MG63 (cell line): ENCODE data around the gene PGLYRP1. TPM values are rescaled to one million over a fixed set of nuclear protein-coding genes. Genes with fewer than 3 reads are reported as not detected.
A peak's percentile ranks its signal among the peaks of the same experiment; 100 is the strongest.

Experiments used
- DNase-seq: peaks from one replicate; pipeline ENCODE4 v3.0.0-alpha.2; 2020
- H3K27me3 ChIP-seq: fragments of 250-450 bp; sonication (Bioruptor Pico); 2 replicates; pipeline ENCODE4 v1.5.1; 2020; ENCODE audit warnings: mild to moderate bottlenecking, moderate library complexity
- H3K36me3 ChIP-seq: fragments of 250-450 bp; sonication (Bioruptor Pico); 2 replicates; pipeline ENCODE4 v1.5.1; 2020; ENCODE audit warnings: mild to moderate bottlenecking, moderate library complexity
- H3K4me3 ChIP-seq: fragments of 250-450 bp; sonication (Bioruptor Pico); 2 replicates; pipeline ENCODE4 v1.5.1; 2020; ENCODE audit warnings: mild to moderate bottlenecking, moderate library complexity
- H3K9me3 ChIP-seq: fragments of 250-450 bp; sonication (Bioruptor Pico); 2 replicates; pipeline ENCODE4 v1.5.1; 2020; ENCODE audit warnings: mild to moderate bottlenecking, moderate library complexity
- total RNA-seq: library from RNA; depleted of rRNA; stranded (reverse); fragments of >200 nt; shearing (Covaris generic); gene quantifications from 2 replicates; pipeline ENCODE4 v1.2.3, GENCODE V29; 2014; ENCODE audit warnings: low replicate concordance

Gene PGLYRP1
- total RNA-seq, 1 experiment from 2014 or later, result not detected

DNA sequence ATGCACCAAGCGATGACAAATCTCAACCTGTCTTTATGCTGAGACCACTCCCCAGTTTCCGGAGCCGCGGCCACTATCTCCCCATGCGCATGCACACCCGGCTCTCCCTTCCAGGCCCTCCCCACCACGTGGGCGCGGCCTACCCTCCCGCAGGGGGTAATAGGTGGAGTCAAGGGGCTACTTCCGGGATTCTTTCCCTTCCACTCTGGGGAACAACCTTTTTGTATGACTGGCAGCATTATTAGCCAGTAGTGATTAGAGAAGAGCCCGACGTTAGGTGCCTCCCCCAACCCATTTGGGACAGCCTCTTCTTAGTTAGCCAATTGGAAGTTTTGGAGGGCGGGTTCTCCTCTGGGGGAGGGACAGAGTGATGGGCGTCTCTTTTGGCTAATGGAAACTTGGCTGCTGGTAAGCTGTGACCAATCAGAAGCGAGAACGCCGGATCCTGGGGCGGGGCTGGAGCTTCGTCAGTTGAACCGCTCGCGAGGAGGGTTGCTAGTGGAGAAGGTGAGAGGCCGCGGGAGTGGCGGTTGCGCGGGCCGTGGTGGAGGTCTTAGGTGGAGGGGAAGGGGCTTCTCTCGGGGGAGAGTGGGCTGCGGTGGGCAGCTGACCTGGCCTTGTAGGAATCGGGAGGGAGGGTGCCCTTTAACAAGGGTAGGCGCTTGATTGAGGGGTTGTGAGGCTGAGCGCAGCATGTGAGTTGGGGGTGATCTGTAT, 27.7 kb downstream of the PGLYRP1 start, which contains the start of gene CCDC61:
TSS of gene CCDC61 (plus strand) at position 470 of the 717 bp plus-strand sequence. CDS start 7,552 bp downstream, outside the sequence.
- Histone ChIP-seq H3K9me3 (no peaks in the 10 kb centered on the region), H3K36me3 (no peaks in the 10 kb centered on the region), H3K4me3 (peak within 1 kb of the TSS; percentile 79), H3K27me3 (no peaks in the 10 kb centered on the region; the same call in 1 of the 2 replicates)
- DNase-seq, result peak; percentile 95

GRCh38 chr19:45994456-45994997, 28.3 kb downstream of the PGLYRP1 start:
- DNase-seq, result peak; percentile 30
- Histone ChIP-seq H3K4me3 (peak overlapping the region; percentile 79), H3K27me3 (peaks cover 2% of the 10 kb centered on the region), H3K9me3 (no peaks in the 10 kb centered on the region), H3K36me3 (no peaks in the 10 kb centered on the region)

GRCh38 chr19:45990113-45990728, 32.6 kb downstream of the PGLYRP1 start:
- Histone ChIP-seq H3K9me3 (no peaks in the 10 kb centered on the region), H3K4me3 (no peak overlapping the region), H3K36me3 (no peaks in the 10 kb centered on the region), H3K27me3 (peaks cover 7% of the 10 kb centered on the region)
- no peak for DNase-seq

GRCh38 chr19:45985321-45985720, 37.5 kb downstream of the PGLYRP1 start:
- Histone ChIP-seq H3K4me3 (no peak overlapping the region), H3K9me3 (no peaks in the 10 kb centered on the region), H3K36me3 (no peaks in the 10 kb centered on the region), H3K27me3 (peaks cover 7% of the 10 kb centered on the region)
- no peak for DNase-seq

- H3K36me3 ChIP-seq, result no peaks in the 10 kb centered on the region
- DNase-seq, result peak; percentile 55
These were observed 41.5 kb downstream of the PGLYRP1 start for GRCh38 chr19:45981350-45981749.

DNA sequence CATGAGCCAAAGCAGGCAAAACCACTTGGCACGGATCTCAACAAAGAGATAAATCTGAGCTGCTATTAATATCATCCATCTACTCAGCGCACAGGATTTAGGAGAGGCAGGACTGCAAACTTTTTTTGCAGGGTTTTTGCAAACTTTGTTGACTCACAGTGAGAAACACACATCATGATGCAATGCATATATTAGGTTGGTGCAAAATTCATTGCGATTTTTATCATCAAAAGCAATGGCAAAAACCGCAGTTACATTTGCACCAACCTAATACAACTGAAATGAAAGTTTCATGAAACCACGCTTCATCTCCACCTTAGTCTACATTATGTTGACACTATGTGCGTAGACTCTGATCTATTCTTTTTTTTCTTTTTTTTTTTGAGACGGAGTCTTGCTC, 44.7 kb downstream of the PGLYRP1 start:
- no peaks in the 10 kb centered on the region for H3K9me3 ChIP-seq
- no peak overlapping the region for H3K4me3 ChIP-seq
- DNase-seq, result no peak
- peaks cover 13% of the 10 kb centered on the region for H3K27me3 ChIP-seq
- no peaks in the 10 kb centered on the region for H3K36me3 ChIP-seq

More at GRCh38 chr19:45981350-45981749, 41.5 kb downstream of the PGLYRP1 start:
- no peaks in the 10 kb centered on the region; the same call in none of the 2 replicates for H3K27me3 ChIP-seq
- no peaks in the 10 kb centered on the region for H3K9me3 ChIP-seq
- H3K4me3 ChIP-seq, result no peak overlapping the region

DNA sequence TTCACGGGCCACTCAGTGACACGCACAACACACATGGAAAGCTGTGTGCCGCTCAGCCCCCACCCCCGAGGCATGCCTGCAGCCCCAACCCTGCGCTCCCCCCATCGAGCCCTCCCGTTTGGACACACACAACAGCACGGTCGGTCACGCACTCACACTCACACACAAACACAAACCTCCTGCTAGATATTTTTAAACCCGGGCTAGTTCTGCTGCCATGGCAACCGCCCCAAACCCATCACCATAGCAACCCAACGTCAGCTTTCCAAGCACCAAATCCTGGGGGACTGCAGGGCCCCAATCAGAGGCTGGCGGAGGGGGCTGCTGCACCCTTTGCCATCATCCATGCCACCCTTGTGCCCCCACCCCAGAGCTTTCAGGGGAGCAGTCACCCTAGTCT, 46.7 kb downstream of the PGLYRP1 start:
- Histone ChIP-seq H3K27me3 (peaks cover 29% of the 10 kb centered on the region), H3K36me3 (no peaks in the 10 kb centered on the region), H3K4me3 (no peak overlapping the region), H3K9me3 (no peaks in the 10 kb centered on the region)
- no peak for DNase-seq

DNA sequence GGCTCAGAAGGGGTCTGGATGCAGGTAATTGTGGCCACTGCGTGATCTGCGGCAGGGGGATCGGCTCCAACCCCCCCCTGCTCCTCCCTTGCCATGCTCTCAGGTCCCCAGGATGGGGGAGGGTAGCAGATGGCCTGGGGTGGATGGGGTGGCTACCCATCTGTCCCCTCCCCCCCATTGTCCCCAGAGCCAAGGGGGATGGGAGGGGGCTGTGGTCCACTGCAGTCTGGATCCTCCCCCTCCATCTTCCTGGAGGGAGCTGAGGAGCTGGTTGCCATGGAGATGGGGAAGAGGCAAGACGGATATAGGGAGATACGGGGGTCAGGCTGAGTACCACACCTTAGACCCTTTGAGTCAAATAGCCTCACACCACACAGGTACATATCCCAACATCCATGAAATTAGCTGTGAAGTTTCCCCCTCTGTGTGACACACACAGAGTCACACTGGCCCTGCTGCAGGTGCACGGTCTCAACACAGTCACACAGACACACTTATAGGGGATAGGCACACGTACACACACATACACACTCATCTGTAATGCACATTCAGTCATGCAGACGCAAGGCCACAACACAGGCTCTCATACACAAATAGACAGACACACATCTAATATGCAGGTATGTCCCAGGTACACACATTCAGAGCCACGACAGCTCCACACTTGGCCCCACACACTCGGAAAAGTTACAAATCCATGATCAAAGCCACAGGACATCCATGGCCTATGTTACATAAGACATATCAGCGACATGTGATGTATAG, 47.4 kb downstream of the PGLYRP1 start:
- peaks cover 36% of the 10 kb centered on the region for H3K27me3 ChIP-seq
- H3K4me3 ChIP-seq, result no peak overlapping the region
- no peak for DNase-seq

GRCh38 chr19:45973553-45974338, 49.1 kb downstream of the PGLYRP1 start, which contains the start of gene NOVA2:
Gene NOVA2 (minus strand): TSS chr19:45973865. CDS start chr19:45973351, 514 bp downstream.
- Histone ChIP-seq H3K9me3 (no peaks in the 10 kb centered on the region), H3K36me3 (no peaks in the 10 kb centered on the region), H3K27me3 (peaks cover 49% of the 10 kb centered on the region), H3K4me3 (no peak within 1 kb of the TSS)
- peak; percentile 64 for DNase-seq

More for the DNA sequence above, 47.4 kb downstream of the PGLYRP1 start:
- H3K9me3 ChIP-seq, result no peaks in the 10 kb centered on the region
- H3K36me3 ChIP-seq, result no peaks in the 10 kb centered on the region

- Histone ChIP-seq H3K9me3 (no peaks in the 10 kb centered on the region), H3K4me3 (no peak overlapping the region), H3K36me3 (no peaks in the 10 kb centered on the region), H3K27me3 (peaks cover 56% of the 10 kb centered on the region)
- DNase-seq, result no peak
These were observed 49.8 kb downstream of the PGLYRP1 start for GRCh38 chr19:45972947-45973540.

GRCh38 chr19:45972081-45972946, 50.5 kb downstream of the PGLYRP1 start:
- Histone ChIP-seq H3K9me3 (no peaks in the 10 kb centered on the region), H3K27me3 (peaks cover 63% of the 10 kb centered on the region), H3K4me3 (no peak overlapping the region), H3K36me3 (no peaks in the 10 kb centered on the region)
- DNase-seq, result no peak

DNA sequence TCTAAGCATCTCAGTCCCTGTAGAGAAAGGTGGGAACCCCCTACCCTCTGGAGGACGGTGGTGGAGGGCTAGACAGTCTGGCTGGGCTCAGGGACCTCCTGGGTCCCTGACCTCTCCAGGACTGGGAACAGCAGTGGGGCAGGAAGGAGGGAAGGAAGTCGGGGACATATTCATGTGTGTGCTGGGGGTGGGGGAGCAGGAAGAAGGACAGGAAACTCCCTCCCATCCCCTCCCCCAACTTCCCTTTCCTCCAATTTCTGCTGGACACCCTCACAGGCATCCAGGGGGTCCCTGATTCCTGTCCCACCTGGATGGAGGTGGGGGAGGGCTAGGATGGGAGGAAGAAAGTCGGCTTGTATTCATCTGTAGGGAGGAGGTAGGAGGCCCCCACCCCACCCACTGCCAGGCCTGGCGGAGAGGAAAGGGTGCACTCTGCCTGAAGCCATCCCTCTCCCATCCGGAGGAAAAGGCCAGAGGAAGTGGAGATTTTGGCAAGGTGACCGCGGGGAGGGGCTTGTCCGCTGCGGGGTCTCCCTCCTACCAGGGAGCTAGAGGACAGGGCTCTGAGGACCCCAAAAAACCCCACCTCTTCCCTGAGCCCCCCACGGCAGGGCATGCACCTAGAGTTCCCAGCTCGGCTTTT, 51.5 kb downstream of the PGLYRP1 start:
- no peaks in the 10 kb centered on the region for H3K9me3 ChIP-seq
- H3K4me3 ChIP-seq, result no peak overlapping the region
- peaks cover 73% of the 10 kb centered on the region for H3K27me3 ChIP-seq
- no peak for DNase-seq
- H3K36me3 ChIP-seq, result no peaks in the 10 kb centered on the region

DNA sequence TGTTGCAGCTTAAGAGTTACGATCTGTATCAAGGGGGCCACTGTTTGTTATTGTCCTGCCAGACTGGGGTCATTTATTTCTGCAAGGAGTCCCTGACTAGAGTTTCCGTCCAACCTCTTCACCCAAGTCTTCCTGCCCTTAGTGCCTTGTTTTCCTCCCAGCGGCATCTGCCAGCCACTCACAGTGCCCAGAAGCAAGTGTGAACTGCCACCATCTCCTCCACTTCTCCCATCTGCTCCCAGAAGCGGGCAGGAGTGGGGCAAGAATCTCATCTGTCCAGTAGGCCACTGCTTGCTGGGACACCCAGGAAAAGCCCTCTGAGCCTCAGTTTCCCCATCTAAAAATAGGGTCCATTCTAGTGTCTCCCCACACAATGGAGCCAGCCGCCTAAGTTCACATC, 53.2 kb downstream of the PGLYRP1 start:
- Histone ChIP-seq H3K36me3 (no peaks in the 10 kb centered on the region), H3K27me3 (peaks cover 82% of the 10 kb centered on the region), H3K4me3 (no peak overlapping the region), H3K9me3 (no peaks in the 10 kb centered on the region)
- DNase-seq, result no peak
